ENCODE measurements around the gene TMC8.

DNA sequence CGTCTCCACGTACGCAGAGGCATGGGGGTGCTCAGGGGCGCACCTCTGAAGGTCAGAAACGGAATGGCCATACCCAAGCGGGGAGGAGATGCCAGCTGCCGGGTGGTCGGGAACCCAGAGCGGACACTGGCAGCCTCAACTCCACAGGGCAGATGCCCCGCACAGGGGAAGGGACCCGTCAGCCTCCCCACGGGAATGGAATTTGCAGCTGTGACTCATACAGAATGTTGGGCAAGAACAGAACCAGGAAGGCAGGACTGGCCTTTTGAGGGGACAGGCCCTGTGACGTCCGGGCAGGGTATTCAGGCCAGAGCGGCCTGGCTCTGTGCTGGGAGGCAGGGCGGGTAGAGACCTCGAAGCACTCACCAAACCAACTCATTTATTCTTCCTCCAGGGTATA lies 48.8 kb downstream of the TMC8 start:
- TF ChIP-seq POLR2A (IDR thresholded peaks at IDR 0.05), result peak in 1 of 4 donors; percentile 67
- TF ChIP-seq, protein P1, sequence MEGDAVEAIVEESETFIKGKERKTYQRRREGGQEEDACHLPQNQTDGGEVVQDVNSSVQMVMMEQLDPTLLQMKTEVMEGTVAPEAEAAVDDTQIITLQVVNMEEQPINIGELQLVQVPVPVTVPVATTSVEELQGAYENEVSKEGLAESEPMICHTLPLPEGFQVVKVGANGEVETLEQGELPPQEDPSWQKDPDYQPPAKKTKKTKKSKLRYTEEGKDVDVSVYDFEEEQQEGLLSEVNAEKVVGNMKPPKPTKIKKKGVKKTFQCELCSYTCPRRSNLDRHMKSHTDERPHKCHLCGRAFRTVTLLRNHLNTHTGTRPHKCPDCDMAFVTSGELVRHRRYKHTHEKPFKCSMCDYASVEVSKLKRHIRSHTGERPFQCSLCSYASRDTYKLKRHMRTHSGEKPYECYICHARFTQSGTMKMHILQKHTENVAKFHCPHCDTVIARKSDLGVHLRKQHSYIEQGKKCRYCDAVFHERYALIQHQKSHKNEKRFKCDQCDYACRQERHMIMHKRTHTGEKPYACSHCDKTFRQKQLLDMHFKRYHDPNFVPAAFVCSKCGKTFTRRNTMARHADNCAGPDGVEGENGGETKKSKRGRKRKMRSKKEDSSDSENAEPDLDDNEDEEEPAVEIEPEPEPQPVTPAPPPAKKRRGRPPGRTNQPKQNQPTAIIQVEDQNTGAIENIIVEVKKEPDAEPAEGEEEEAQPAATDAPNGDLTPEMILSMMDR (IDR thresholded peaks at IDR 0.05), result no peak
- peak; percentile 69 to 80 for TF ChIP-seq POLR2AphosphoS5 (IDR thresholded peaks at IDR 0.05)

Data from upper lobe of left lung (tissue), 4 donors.